HG02938 (cell line): ENCODE results near the gene UBP1.
"Not testable (repeated sequence)": the region's sequence is repeated elsewhere in the genome, so short reads cannot be mapped to it uniquely, and the experiment has no call there.

Experiments used
- ATAC-seq: cut with Tn5 transposase; IDR thresholded peaks from one replicate; pipeline ENCODE4 v1.9.1; 2021; ENCODE audit warnings: mild to moderate bottlenecking, moderate library complexity; ENCODE audit not compliant: unreplicated experiment

Gene UBP1

DNA sequence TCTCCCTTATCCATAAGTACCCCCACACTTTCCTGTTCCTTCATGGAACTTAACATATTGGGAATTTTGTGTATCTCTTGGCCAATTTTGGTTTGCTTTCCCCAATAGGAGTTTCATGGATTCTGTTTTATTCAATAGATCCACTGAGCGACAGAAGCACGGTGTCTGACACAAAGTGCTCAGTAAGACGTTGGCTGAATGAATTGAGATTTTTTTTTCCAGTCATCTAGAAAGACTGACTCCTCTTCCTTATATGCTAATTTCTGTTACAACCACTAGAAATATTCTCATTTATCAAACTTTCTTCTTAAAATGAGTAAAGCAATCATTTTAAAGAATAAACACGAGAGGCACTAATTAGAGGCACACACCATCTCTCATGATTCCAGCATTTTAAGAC lies 48.1 kb downstream of the UBP1 start:
- ATAC-seq: no peak

DNA sequence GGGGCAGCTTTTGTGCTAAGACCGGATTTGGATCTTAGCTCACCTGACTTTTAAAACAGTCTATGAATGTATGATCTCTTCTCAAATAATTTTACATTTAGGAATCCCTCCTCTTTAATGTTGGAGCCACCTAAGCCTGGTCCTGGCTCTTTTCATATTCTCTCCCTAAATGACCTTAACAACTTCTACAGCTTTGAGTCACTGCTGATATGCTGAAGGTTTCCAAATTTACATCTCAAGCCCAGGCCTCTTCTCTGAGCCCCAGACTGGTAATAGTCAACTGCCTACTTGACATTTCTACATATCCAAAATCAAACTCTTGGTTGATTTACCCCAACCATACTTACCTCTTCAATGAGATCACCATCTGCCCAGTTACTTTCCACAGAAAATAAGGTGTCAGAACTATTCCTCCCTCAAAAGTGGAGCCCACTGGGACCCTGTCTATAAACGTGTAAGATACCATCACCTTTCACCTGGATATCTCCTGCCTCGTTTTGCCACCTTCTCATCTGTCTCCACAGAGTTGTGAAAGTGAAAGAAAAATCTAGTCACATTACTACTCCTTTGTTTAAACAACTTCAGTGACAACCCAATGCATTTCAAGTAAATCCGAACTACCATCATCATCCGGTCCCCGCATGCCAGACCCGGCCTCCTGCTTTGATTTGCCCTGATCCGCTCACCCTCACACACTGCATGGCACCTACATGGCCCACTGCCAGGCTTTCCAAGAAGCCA lies 48.8 kb downstream of the UBP1 start:
- no peak for ATAC-seq

DNA sequence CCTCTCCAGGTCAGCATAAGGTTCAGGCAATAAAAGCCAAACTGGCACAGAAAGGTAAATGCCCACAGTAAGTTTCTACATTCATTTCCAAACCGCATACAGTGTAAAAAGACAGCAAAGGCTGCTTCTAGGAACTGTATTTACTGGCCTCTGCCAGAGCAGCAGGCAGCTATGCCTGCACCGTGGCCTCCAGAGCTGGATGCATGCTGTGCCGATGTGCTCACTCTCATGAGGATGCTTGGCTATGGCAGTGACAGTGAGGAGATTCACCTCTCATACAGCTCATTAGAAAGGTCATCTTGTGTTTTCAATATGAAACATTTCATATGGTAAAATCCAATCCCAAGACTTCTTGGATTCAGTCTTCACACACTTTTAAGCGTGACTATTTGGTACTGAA lies 50.3 kb downstream of the UBP1 start:
- no peak for ATAC-seq

DNA sequence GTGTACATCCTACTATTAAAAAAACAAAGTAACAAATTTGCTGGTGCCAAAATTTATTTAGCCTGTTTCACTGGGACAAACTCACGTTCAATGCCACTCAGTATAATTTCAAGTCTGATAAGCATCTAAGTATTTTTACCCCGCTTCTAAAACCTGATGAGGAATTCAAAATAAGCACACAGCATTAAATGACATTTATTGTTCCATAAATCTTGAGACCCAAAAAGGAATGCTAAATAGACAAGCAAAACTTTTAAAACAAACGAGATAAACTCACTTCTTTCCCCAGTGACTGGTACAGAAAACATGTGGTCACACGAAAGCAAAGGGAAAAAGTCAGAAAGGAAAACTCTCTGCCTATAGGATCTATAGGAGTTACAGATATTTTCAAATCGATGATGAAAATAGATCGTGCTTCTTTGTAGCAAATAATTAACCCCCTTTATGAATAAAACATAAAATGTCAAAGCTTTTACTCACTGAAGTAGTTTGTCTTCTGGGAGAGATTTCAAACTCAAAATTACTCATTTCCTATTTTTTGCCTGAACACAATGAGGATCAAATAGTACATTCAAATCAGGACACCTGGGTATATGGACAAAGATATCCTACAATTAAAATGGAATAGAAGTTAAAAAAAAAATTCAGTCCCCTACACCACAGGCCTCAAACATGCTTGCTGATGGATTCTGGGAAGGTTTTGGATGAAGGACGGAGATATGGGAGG lies 51.7 kb downstream of the UBP1 start:
- ATAC-seq: no peak

DNA sequence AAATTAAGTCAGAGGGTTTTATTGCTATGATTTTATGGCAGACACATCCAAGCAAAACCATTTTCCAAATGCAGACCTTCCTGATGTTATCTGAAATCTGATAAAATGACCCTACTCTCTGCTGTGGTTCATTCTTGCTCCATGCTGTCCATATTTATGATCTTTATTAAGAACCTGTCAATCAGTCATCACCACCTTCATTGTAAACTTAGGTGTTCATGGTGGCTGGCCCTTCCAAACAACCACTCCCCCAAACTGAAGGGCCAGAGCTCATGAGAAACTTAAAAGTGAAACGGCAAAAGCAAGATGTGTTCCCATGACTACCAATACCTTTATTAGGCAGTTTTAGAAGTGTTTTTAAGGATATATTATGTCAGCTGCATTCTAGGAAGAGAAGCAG lies 53.6 kb downstream of the UBP1 start:
- no peak for ATAC-seq

DNA sequence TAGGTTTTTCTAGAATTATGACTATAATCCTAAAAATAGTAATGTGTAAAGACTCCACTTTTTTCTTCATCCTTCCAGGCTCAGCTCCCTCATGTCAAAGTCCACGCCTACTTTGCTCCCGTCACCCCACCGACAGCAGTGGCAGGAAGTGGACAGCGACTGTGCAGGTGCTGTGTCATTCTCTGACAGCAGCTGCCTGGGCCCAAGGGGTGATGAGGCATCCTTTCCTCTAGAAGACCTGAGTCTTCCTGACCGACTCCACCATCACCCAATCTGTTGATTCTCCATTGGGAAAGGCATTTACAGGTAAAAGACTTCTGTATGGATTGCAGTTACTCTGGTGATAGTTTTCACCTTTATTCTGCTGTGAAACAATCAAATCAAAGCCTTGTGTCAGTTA lies 54.8 kb downstream of the UBP1 start:
- ATAC-seq: no peak

DNA sequence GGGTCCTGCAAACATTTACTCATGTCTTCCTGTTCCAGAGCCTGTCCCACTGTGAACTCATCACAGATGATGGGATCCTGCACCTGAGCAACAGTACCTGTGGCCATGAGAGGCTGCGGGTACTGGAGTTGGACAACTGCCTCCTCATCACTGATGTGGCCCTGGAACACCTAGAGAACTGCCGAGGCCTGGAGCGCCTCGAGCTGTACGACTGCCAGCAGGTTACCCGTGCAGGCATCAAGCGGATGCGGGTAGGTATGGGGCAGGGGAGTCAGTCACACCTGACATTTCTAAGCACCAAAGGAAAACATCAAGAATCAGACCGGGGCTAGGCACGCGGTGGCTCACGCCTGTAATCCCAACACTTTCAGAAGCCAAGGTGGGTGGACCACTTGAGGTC lies 56.3 kb downstream of the UBP1 start:
- ATAC-seq: no peak

DNA sequence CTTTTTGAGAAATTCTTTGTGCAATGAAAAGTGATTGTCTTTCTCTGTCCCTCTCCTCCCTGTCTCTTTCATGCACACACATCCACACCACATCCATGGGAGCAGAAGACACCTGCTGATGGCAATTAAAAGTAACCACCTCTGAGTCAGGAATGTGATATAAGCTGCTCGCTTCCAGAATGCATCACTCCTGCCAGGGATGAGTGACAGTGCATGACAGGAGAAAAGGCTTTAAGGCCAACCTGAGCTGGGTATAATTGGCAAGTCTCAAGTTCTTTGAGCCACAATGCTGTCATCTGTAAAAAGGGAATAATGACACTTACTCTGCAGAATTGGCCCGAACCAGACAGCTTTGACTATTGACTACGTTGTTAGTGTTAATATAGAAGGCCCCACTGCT lies 59.6 kb downstream of the UBP1 start:
- no peak for ATAC-seq

DNA sequence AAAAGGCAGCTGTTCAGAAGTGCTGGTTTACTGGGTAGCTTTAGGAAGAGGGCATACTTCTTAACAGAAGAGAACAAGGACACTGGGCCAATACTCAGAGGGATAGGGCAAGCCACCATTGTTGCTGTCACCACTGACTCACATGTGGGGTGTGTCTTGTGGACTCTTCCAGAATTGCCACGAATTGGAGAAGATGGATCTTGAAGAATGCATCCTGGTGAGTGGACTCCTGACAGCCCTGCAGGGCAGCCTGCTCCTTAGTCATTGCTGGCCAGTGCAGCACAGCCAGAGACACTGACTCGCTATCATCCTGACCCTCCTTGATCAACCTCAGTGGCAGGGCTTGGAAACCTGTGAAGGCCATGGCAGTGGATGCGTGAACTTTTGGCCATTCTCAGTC lies 62.3 kb downstream of the UBP1 start:
- ATAC-seq: no peak

DNA sequence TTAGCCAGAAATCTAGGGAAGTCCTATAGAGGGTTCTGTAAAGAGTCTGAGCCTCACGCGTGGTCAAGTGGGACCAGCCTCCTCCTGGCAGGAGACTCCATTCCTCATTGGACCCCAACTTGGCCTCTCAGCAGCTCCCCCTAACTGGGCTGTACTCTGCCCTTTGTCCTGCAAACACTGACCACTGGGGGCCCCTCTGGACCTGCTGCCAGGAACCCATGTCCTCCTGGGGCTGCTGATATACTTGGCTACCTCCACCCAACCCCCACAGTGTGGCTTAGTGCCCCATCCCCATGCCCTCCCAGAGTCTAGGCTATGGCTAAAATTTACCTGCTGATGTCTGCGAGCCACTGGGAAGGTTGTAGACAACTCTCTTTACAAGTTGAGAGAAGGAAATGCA lies 62.7 kb downstream of the UBP1 start:
- no peak for ATAC-seq

DNA sequence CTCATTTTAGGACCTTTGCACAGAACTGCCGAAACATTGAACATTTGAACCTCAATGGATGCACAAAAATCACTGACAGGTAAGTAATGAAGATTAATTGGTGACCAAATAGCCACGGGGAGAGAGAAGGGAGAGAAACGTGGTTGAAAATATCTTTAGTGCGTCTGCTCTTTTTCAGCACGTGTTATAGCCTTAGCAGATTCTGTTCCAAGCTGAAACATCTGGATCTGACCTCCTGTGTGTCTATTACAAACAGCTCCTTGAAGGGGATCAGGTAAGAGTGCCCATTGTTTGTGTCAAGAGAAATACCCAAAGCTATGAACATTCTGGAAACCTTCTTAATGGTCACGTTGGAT lies 67.1 kb downstream of the UBP1 start:
- no peak for ATAC-seq

DNA sequence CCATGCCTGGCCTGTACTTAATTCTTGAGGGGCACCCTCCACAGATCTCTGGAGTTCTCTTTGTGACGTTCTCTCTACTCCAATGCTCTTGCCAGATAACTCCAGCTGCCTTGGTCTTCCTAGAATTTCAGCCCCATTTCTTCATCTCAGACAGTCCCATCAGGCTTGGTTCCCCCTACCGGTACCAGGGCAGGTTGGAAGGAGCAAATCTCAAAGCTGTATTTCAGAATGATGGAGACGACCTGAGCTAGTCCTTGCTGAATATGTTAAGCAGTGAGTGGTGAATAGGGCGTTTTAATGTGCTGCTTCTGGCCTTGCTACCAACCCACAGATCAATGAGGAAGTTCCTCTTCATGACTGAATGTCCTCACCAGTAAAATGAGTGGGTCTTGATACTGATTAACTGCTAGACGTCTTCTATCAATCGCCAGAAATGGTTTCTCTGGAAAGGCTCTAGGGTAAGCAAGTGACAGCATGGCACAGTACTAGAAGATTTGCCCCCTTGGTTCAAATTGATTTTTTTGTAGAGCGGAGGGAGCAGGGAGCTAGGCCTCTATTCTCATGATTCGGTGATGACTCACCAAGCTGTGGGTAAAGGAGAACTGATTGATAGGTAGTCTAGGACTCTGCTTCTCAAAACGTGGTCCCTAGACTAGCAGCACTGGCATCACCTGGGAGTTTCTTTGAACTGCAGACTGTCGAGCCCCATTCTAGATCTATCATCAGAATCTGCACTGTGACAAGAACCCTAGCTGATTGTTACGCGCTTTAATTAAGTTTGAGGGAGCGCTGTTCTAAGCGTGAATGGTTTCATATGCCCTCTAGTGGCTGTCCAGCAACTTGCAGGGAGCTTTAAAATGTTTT lies 67.8 kb downstream of the UBP1 start:
- ATAC-seq: peak; percentile 62

DNA sequence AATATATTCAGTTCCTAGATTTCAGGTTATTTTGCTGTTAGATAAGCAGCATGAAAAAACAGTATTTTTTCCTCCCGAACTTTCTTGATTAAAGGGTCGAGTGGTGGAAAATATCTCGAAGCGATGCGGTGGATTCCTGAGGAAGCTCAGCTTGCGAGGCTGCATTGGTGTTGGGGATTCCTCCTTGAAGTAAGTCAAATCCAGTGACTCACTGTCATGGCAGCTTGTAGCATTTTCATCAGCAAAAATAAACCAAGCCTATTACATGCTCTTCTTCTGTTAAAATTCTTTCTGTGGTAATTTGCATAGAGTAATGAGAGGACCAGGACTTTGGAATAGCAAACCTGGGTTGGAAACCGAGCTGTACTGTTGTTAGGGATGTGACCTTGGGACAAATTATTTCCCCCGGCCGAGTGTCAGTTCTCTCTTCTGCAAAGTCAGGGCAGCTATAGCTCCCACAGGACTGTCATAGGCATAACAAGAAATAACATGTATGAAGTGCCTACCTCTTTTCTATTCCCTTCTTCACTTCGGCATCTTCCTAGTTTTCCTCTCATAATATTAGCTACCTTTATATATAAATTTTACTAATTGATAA lies 75.6 kb downstream of the UBP1 start:
- no peak for ATAC-seq

DNA sequence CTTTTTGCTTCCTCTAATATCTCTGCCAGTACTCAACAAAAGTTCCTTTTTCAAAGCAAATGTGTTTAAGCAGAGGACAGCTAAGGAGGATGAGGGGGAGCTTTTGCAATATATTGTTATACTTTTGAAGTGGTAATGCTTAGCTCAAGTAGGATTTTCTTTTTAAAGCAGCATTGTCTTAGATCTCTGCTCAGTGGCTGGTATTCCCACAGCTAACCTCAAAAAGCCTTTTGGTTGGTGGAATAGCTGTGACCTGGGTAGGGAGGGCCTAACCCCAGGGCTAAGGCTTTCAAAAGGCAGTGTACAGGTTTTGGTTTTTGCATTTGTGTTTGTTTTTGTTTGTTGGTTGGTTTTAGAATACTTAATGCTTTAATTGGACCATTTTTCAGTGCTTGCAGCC lies 76.1 kb downstream of the UBP1 start:
- no peak for ATAC-seq

DNA sequence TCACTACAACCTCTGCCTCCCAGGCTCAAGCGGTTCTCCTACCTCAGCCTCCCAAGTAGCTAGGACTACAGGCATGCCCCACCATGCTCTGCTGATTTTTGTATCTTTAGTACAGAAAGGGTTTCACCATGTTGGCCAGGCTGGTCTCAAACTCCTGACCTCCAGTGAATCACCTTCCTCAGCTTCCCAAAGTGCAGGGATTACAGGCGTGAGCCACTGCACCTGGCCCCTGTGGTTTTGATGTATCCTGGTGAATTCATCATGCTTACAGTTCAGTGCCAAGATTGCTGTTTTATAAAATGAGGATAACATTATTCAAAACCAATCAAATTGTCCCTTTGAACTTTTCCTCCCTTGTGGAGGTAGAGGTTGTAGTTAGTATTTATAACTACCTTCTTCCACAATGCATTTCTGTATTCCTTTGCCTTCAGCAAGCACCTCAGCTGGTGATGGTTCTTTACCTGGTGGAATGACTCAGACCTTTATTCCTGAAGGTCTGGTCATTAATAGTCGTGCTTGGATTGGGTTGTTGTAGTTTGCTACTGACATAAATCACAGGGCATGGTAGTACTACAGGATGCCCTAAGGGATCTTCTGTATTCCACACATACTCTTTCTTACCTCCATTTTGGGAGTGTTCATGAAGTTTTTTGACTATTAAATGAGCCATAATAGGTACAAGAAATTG lies 76.9 kb downstream of the UBP1 start:
- ATAC-seq: no peak

DNA sequence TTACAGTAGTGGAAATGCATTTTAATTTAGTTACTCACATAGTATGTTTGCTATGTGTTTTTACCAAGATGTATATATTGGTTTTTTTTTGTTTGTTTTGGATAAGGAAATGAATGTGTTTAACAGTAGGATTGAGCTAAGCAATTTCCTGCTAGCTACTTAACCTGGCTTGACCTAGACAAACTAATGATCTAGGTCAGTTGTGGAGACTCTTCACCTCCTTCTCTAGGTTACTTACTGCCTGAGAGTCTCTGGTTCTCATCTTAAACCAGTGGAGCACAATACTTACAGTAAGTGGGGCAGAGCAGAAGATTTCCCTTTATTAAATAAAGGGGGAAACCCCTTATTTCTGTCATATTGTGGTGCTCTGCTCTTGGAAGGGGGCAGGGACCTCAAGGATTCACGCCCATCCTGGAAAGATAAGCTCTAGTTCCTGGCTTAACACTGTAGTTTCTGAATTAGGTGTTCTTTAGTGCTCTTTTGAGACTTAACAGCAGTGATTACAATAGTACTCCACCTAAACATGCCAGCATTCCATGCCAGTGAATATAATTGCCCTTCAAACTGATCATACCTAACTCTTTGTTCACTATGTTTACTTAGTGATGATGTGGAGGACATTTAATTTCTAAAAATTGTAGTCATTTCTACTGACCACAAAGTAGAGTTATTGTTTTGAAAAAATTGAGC lies 79.9 kb downstream of the UBP1 start:
- ATAC-seq: no peak

DNA sequence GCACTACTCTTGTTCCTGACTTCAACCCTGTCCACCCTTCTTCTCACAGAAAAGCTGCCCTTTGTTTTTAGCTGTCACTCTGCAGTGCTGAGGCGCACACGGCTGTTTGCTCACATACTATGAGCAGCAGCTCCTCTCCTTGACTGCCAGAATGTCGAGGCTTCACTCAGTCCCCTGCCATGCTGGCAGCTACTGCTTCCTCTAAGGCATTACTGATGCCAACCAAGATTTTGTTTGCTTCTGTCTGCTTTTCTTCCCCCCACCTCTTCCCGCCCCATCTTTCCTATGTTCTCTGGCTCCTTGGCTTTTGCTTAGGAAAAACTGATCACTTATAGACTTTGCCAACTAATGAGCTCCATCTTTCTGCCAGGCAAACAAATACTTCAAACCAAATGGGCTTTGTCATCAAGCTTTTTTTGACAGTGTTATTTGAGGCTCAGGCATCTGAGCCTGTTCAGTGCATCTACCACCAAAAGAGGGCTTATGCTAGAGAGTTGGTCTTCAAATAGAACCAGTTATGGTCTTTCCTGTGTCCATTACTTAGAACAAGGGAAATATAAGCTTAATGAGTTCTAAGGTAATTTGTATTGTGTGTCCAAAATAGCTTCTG lies 81.9 kb downstream of the UBP1 start:
- ATAC-seq: no peak

DNA sequence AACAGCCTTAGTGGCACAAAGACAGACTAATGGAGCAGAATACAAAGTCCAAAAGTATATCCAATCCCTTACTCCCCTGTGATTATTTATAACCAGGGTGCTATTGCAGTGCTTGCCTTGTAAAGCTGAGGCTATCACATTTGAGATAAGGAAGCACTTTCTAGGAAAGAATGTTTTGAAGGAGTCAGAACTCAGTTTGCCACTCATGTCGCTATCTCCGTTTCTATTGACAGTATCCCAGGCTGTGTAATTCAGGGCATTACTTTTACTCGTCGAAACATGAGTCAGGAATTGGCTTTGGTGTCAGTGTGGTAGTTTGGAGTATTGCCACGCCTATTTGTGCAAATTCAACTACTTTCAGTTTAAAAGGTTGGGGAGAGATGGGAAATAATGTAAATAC lies 84.6 kb downstream of the UBP1 start:
- no peak for ATAC-seq

DNA sequence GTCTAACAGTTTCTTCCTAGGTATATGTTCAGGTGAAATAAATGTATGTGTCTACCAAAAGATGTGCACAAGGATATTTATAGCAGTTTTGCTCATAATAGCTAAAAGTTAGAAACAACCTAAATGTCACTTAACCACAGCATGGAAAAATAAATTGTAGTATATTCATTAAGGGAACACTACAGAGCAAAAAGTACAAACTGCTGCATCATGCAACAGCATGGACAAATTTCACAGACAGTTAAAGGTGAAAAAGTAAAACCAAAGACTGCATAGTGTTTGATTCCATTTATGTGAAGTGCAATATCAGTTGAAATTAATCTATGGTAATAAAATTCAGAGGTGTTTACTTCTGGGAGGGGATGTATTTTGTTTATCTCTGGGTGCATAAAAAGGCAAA lies 100.4 kb downstream of the UBP1 start:
- ATAC-seq: no peak

DNA sequence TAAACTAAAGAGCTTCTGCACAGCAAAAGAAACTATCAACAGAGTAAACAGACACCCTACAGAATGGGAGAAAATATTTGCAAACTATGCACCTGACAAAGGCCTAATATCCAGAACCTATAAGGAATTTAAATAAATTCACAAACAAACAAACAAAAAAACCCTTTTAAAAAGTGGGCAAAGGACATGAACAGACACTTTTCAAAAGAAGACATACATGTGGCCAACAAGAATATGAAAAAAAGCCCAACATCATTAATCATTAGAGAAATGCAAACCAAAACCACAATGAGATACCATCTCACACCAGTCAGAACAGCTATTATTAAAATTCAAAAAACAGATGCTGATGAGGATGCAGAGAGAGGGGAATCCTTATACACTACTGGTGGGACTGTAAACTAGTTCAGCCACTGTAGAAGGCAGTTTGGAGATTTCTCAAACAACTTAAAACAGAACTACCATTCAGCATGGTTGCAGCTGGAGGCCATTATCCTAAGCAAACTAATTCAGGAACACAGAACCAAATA lies 101.2 kb downstream of the UBP1 start:
- ATAC-seq: not testable (repeated sequence)
